HG03039 (cell line): ENCODE data around the gene MYH14.
"Not testable (repeated sequence)": the region's sequence is repeated elsewhere in the genome, so short reads cannot be mapped to it uniquely, and the experiment has no call there.

ENCODE experiments used
- ATAC-seq: cut with Tn5 transposase; IDR thresholded peaks from one replicate; pipeline ENCODE4 v1.9.1; 2021; ENCODE audit warnings: mild to moderate bottlenecking, moderate library complexity; ENCODE audit not compliant: unreplicated experiment

MYH14 gene

GRCh38 chr19:50315773-50316448 lies 112.5 kb downstream of the MYH14 start:
- ATAC-seq = no peak

- no peak for ATAC-seq
Observed at GRCh38 chr19:50317115-50317514, 113.7 kb downstream of the MYH14 start.

GRCh38 chr19:50318438-50318837 lies 115.0 kb downstream of the MYH14 start:
- no peak for ATAC-seq

- ATAC-seq = no peak
Observed at GRCh38 chr19:50319156-50319555, 115.7 kb downstream of the MYH14 start.

- ATAC-seq = no peak
Observed at GRCh38 chr19:50320051-50320450, 116.6 kb downstream of the MYH14 start.

GRCh38 chr19:50320596-50320995 lies 117.2 kb downstream of the MYH14 start:
- no peak for ATAC-seq

GRCh38 chr19:50321831-50322230 lies 118.4 kb downstream of the MYH14 start:
- no peak for ATAC-seq

- ATAC-seq = no peak
Observed at GRCh38 chr19:50322234-50322633, 118.8 kb downstream of the MYH14 start.

GRCh38 chr19:50322931-50323781 lies 119.7 kb downstream of the MYH14 start:
- ATAC-seq = no peak

- ATAC-seq = no peak
Observed at GRCh38 chr19:50323782-50324133, 120.3 kb downstream of the MYH14 start.

- no peak for ATAC-seq
Observed at GRCh38 chr19:50324331-50324730, 120.9 kb downstream of the MYH14 start.

- no peak for ATAC-seq
Observed at GRCh38 chr19:50325310-50326100, 122.1 kb downstream of the MYH14 start.

GRCh38 chr19:50326101-50326664 lies 122.8 kb downstream of the MYH14 start:
- no peak for ATAC-seq

GRCh38 chr19:50327013-50327412 lies 123.6 kb downstream of the MYH14 start:
- no peak for ATAC-seq

GRCh38 chr19:50327461-50328223 lies 124.2 kb downstream of the MYH14 start:
- no peak for ATAC-seq

- peak; percentile 1 for ATAC-seq
Observed at GRCh38 chr19:50328224-50328872, 124.9 kb downstream of the MYH14 start.

- ATAC-seq = peak; percentile 9
Observed at GRCh38 chr19:50328873-50329145, 125.4 kb downstream of the MYH14 start.

- ATAC-seq = peak; percentile 38
Observed at GRCh38 chr19:50329146-50329925, 125.9 kb downstream of the MYH14 start, which contains the start of gene KCNC3. Gene KCNC3 (minus strand): TSS chr19:50329377. CDS start chr19:50329082, 295 bp downstream.

- ATAC-seq = not testable (repeated sequence)
Observed at GRCh38 chr19:50329926-50330294, 126.5 kb downstream of the MYH14 start.
